ENCODE data around the gene POTEM.
A peak's percentile ranks its signal among the peaks of the same experiment; 100 is the strongest.
"Not testable (repeated sequence)": the region's sequence is repeated elsewhere in the genome, so short reads cannot be mapped to it uniquely, and the experiment has no call there.

Gene POTEM

GRCh38 chr14:18967134-18967533, at the start of gene POTEM:
Gene POTEM, plus strand, starts transcription at chr14:18967434. Its CDS starts 52 bp downstream, at chr14:18967486.
- DNase-seq, result not testable (repeated sequence)

DNA sequence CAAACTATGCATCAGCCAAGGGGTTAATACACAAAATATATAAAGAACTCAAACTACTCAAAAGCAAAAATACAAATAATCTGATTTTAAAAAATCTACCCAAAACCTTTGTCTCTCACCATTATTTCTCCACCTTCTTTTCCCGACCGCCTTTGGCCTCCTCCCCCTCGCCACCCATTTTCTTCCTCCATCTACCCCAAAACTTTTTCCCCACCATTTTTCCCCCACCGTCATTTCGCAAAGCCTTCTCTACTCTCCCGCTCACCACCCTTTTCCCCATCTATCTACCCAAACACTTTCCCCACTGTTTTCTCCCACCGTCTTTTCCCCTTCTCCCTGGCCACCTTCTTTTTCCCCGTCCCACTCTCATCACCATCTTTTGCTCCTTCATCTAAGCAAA, 48.9 kb upstream of the POTEM start:
- not testable (repeated sequence) for DNase-seq

DNA sequence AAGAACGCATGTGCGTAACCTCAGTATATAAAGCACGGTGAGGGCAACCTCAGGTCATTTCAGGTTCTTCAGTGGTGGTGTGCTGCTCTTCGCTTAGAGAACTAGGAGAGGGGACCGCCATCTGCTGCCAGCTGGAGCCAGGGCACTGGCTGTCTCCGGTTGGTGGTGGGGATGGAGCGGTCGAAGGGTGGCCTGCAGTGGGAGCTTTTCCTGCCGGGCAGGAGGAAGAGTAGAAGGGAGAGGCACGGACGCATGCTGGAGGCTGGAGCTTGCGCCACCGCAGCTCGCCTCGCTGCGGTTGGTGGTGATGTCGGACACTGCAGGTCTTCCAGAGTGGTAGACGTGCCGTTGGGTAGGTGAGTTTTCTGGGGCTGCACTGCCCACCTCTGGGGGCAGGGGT, 47.2 kb upstream of the POTEM start:
- DNase-seq, result not testable (repeated sequence)

DNA sequence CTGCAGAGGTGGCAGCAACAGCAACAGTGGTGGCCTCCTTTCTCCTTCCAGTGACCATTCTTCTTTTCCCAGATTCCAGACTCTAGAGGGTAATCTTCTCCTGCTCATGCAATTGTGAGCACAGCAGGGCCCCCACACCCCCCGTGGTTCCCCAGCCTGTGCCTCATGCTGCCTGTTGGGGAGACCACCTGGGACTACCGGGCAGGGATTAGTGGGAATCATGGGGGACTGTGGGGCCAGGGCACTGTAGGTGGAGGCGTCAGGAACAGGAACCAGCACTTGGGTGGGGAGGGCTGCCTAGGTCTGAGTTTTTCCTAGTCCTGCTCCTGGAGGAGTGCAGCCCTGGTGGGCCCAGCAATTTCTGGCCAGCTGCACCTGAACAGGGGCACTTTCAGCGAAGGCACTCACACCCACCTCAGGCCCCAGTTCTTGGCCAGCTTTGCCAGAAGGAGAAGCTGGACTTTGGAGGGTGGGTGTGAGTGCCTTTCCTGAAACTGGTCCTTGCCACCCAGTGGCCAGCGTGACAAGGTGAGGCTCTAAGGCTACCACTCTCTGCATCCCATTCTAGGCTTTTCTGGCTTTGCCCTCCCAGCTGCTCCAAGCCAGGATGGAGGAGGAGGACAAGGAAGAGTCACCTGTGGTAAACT, 46.1 kb upstream of the POTEM start:
- DNase-seq, result not testable (repeated sequence)

DNA sequence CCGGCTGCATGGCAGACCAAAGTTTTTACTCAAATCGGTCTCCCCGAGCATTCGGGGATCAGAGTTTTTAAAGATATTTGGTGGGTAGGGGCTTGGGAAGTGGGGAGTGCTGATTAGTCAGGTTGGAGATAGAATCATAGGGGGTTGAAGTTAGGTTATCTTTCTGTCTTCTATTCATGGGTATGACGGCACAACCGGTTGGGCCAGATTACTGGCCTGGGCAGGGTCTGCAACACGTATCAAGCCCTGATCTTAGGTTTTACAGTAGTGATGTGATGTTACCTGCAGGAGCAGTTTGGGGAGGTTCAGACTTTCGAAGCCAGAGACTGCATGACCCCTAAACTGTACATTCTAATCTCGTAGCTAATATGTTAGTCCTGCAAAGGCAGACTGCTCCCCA, 30.4 kb upstream of the POTEM start:
- not testable (repeated sequence) for DNase-seq

- DNase-seq, result not testable (repeated sequence)
Measured at GRCh38 chr14:18938733-18939132, 28.5 kb upstream of the POTEM start.

DNA sequence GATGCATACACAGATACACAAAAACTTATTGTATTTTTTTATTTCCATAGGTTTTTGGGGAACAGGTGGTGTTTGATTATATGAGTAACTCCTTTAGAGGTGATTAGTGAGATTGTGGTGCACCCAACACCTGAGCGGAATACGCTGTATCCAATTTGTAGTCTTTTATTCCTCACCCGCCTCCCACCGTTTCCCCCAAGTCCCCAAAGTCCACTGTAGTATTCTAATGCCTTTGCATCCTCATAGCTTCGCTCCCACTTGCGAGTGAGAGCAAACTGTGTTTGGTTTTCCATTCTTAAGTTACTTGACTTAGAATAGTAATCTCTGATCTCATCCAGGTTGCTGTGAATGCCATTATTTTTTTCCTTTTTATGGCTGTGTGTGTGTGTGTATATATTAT, 17.3 kb upstream of the POTEM start:
- DNase-seq, result peak; percentile 23

DNA sequence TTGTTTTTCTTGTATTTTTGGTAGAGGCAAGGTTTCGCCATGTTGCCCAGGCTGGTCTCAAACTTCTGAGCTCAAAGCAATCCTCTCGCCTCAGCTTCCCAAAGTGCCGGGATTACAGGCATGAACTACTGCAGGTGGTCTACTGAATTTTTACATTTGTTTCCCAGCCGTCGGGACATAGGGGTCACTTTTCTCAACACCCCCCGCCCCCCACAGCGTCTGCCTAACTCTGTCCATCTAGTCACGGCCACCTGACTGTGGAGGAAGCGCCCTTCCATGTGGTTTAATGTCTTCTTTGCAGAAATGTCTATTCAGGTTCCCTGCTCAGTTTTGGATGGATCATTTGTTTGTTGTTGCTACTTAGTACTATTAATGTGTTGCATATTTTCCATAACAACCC, 14.1 kb upstream of the POTEM start:
- peak; percentile 46 for DNase-seq

DNA sequence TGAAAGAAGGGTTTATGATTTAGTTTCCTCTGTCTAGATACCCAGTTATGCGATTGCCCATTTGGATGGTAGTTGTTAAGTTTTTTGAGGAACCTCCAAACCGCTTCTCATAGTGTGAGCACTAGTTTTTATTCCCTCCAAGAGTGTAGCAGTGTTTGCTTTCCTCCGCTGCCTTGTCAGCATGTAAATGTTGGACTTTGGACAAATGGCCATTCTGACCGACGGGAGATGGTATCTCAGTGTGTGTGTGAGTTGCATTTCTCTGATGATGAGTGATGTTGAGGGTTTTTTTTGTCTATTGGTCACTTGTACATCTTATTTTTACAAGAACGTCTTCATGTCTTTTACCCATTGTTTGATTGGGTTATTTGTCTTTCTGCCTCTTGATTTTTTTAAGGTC, 11.4 kb upstream of the POTEM start:
- not testable (repeated sequence) for DNase-seq

- DNase-seq, result not testable (repeated sequence)
Measured at GRCh38 chr14:18961576-18961975, 5.7 kb upstream of the POTEM start.

DNA sequence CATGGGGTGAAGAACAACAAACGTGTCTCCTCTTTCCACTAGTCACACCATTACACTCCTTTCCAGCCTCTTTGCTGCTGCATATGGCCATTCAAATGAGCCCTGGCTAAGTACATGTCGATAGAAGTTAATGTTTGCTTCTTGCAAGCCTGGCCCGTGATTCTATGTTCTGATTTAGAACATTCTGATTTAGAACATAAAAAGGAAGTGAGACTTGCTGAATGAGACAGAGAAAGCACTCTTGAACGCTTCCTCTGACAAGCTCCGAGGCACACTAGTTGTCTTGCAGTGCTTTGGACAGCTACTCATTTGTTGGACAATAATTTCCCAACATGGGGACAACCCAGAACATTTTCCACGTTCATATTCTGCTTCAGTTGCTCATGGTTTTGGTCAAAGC, 5.1 kb upstream of the POTEM start:
- not testable (repeated sequence) for DNase-seq

- DNase-seq, result not testable (repeated sequence)
Measured at GRCh38 chr14:18963276-18963675, 4.0 kb upstream of the POTEM start.

DNA sequence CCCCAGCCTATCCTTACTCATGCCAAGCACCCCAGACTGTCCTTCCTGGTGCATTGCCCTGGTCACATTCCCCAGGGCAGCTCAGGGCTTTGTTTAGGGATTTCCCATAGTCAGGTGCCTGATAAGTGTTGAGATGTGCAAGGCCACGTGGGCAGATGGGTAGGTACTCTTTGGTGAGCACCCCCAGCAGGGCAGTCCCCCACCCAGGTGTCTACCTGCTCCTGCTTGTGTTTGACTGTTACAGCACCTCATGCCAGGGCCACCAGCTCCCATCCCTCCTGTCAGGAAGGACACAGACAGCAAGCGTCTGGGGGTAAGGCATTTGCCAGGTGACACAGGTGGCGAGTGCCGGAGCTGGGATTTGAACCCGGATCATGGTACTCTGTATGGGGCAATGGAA, 2.4 kb upstream of the POTEM start:
- not testable (repeated sequence) for DNase-seq

GRCh38 chr14:19002566-19002965, 35.3 kb downstream of the POTEM start:
- not testable (repeated sequence) for DNase-seq

DNA sequence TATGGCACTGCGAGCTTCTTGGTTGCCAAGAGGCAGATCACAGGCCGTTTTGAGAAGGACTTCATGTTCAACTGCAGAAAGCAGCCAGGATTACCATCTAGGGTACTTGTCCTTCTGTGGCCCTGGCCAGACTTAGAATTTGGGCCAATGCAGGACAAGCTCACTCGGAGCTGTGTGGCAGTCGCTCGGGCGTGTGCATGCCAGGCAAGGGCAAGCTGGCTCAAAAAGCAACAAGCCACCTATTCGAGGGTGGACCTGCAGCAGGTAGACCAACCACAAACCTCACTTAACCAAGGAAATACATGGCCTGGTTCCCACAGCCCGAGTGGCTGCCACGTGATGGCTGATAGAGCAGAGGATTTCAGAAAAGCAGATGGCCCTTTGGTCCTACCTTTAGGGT, 39.3 kb downstream of the POTEM start:
- DNase-seq, result not testable (repeated sequence)

DNA sequence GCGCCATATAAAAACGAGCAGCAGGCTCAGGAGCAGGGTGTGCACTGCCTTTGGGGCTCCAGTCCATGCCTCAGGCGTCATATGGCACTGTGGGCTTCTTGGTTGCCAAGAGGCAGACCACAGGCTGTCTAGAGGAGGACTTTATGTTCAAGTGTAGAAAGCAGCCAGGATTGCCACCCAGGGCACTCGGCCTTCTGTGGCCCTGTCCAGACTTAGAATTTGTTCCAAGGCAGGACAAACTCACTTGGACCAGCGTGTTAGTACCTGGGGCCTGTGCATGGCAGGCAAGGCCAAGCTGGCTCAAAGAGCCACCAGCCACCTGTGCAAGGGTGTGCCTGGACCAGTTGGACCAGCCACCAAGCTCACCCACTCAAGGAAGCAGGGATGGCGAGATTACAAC, 40.4 kb downstream of the POTEM start:
- not testable (repeated sequence) for DNase-seq

- not testable (repeated sequence) for DNase-seq
Measured at GRCh38 chr14:19011029-19011428, 43.8 kb downstream of the POTEM start.

- not testable (repeated sequence) for DNase-seq
Measured at GRCh38 chr14:19011703-19012102, 44.5 kb downstream of the POTEM start.

DNA sequence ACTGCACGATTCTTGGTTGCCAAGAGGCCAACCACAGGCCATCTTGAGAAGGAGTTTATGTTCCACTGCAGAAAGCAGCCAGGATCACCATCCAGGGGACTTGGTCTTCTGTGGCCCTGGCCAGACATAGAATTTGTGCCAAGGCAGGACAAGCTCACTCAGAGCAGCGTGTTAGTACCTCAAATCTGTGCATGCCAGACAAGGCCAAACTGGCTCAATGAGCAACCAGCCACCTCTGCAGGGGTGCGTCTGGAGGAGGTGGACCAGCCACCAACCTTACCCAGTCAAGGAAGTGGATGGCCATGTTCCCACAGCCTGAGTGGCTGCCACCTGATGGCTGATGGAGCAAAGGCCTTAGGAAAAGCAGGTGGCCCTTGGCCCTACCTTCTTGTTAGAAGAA, 48.0 kb downstream of the POTEM start:
- not testable (repeated sequence) for DNase-seq

- DNase-seq, result not testable (repeated sequence)
Measured at GRCh38 chr14:19025080-19025589, 57.9 kb downstream of the POTEM start.

DNA sequence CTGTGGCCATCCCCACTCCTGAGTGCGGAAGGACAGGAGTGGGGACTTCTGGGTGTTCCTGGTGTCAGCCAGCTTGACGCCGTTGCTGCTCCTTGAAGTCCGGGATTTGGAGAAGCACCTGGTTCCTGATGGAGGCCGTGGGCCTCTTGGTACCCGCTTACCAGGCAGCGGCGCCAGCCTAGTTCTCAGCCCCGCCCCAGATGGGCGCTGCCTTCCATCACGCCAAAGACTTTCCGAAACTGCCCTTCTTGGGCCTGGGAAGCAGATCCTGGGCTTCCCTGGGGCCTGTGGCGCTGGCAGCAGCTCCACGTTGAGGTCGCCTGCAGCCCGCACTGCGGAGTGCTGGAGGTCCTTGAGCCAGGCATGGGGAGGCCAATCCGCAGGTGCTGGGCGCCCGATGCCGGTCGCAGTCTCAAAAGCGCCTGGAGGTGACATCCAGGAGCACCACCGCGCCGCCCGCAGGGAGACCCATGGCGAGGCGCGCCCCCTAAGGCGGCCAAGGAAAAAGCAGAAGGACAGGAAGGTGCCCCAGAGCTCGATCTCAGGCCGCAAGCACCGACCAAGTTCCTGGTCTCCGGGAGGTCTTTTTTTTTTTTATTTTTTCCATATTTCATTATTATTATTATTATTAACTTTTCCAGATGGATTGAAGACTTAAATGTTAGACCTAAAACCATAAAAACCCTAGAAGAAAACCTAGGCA, 59.6 kb downstream of the POTEM start:
- DNase-seq, result not testable (repeated sequence)

DNA sequence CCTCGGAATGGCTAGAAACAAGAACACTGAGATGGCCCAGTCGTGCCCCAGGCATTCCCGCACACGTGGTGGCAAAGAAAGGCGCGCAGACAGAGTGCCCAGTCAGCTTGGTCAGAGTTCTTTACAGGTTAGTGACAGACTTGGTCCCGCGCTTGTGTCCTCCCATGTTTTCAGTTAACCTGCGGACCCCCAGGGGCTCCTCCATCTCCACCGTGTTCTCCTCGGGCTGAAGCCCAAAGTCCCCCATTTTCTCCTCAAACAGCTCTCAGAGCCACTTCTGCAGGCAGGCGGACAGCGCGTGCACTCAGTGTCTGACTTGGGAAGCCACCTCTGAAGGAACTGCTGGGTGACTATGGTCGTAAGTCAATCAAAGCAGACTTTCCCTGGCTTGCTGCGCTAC, 60.7 kb downstream of the POTEM start:
- not testable (repeated sequence) for DNase-seq

GRCh38 chr14:19036811-19037382, 69.7 kb downstream of the POTEM start:
- not testable (repeated sequence) for DNase-seq
